Left cardiac atrium (tissue), 4 donors: ENCODE results near the gene GALNTL6. TPM values are rescaled to one million over a fixed set of nuclear protein-coding genes. Genes with fewer than 3 reads are reported as not detected.
"Not testable (repeated sequence)": the region's sequence is repeated elsewhere in the genome, so short reads cannot be mapped to it uniquely, and the experiment has no call there.

Experiments
- ATAC-seq, 2 donors: fragments of 200-7000 bp; cut with Tn5 transposase; one replicate each; pipeline ENCODE4 v1.9.1; 2020; ENCODE audit warnings: mild to moderate bottlenecking in 2 of 2, moderate library complexity in 2 of 2
- DNase-seq: peaks from one replicate; pipeline ENCODE4 v3.0.0-alpha.2; 2020
- intact Hi-C, 2 donors: fragments of 100-400 bp; cut with DNase I; formaldehyde crosslinking; loops; one replicate each; pipeline versions ENCODE4 v1.14.1 to v1.15.1; 2022 to 2023
- total RNA-seq, 2 donors: library from RNA; stranded (reverse); fragmentation: NEBNext Ultra II Directional; extraction: Animal tissue kit (Norgen Biotek cat#: 25700); gene quantifications; one replicate each; pipeline ENCODE4 v1.2.1, GENCODE V29; 2021
- donor health status: DM: no; HTN: yes; CAD: no.
- donor health status: DM: no; HTN: yes; CAD: no; lungs with severe emphysema.
- donor health status: DM: yes; HTN: yes; CAD: no.
- donor health status: Dilated cardiomyopathy.

Gene GALNTL6
- total RNA-seq, 2 donors from 2014 or later, result not detected

GRCh38 chr4:172858731-172859230 lies 1045.6 kb downstream of the GALNTL6 start:
- ATAC-seq, result no peak

GRCh38 chr4:172865103-172865502 lies 1051.9 kb downstream of the GALNTL6 start:
- DNase-seq (no peak), ATAC-seq (no peak)
- intact Hi-C loops, result no loop called here

More at GRCh38 chr4:172858731-172859230, 1045.6 kb downstream of the GALNTL6 start:
- intact Hi-C loops, result no loop called here
- no peak for DNase-seq

GRCh38 chr4:172865531-172866127 lies 1052.4 kb downstream of the GALNTL6 start:
- DNase-seq, result no peak
- ATAC-seq, result no peak
- intact Hi-C loops, result no loop called here

DNA sequence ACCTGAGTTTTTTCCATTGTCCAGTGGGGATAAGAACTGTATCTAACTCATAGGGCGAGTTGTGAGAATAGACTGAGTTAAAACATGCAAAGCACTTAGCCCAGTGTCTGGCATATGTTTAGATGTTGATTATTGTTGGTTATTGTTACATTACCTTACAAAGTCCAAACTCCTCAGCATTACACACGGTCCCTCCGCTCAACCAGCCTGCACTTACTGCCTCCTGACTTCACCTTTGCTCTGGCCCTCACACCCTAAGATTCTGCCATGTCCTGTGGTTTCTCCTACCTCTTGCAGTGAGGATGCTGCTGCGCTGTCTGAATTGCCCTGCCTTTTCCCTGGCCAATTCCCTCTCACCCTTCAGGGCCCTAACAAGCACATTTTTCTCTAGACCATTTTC lies 1053.2 kb downstream of the GALNTL6 start:
- no peak for ATAC-seq
- intact Hi-C loops, result no loop called here
- DNase-seq, result no peak

DNA sequence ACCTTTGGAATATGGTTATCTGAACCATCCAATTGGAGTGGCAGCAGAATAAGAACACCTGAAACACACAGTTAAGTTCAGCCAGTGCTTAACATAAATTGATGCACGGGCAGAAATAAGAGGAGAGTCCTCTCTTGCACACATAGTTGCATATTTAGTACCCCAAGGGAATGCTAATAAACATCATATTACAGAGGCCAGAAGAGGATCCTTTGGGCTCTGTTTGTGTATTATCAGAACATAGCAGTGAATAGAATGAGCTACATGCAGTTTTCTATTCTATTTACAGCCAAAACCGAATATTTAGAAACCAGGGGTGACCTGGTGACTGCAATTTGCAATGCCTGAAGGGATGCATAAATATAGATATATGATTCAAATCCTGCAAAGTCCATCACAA lies 1054.6 kb downstream of the GALNTL6 start:
- DNase-seq (no peak), ATAC-seq (no peak)
- intact Hi-C loops, result no loop called here

DNA sequence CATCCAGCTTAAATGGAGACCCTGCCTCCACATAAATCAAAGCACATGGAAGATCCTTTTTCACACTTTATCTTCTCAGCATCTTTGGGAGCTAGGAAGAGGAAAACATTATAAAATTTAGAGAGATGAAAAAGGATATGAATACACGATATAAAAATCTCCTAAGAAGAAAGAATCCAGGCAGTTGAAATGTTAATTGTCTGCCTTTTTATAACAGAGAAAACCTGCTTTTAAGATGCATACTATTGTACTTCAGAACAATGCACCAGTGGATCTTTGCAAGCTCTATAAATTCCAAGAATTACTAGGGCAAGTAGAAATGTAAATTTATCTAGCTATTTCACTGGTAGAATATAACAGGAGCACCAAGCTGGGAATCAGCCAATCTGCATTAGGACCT lies 1055.1 kb downstream of the GALNTL6 start:
- DNase-seq (no peak), ATAC-seq (no peak)
- intact Hi-C loops, result no loop called here

- no peak for ATAC-seq
- intact Hi-C loops, result no loop called here
- no peak for DNase-seq
Measured at GRCh38 chr4:172869621-172870268, 1056.5 kb downstream of the GALNTL6 start.

DNA sequence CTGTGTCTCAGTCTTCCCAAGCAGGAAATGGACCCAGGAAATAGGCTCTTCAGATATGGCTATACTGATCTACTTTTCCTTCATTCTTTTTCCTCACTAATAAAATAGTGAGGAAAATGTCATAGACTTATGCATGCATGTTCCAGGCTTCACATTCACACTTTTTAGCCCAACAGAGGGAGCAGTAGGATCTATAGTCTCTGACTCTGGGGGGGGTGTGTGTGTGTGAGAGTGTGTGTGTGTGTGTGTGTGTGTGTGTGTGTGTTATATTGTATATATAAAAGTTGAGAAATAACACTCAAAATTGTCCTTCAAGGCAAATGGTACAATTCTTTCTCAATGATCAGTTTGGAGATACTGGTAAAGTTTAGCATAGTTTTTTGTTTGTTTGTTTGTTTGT lies 1058.2 kb downstream of the GALNTL6 start:
- intact Hi-C loops, result no loop called here
- DNase-seq, result no peak
- ATAC-seq, result no peak

DNA sequence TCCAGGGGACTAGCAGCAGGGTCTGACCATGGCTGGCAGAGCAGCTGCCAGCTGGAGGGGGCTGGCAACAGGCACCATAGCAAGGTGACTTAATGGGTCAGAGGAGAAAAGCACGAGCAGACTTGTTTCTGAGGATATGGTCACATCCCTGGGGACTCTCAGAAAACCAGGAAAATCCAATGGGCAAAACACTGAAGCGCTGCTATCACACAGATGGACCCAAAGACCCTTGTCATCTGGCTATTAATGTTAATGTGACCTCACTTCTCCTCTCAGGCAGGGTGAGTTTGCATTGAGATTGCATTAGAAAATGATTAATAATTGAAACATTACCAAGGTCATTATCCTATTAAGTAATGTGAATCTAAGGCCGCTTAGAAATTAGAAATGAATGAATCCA lies 1061.7 kb downstream of the GALNTL6 start:
- ATAC-seq (no peak), DNase-seq (no peak)
- intact Hi-C loops, result no loop called here

DNA sequence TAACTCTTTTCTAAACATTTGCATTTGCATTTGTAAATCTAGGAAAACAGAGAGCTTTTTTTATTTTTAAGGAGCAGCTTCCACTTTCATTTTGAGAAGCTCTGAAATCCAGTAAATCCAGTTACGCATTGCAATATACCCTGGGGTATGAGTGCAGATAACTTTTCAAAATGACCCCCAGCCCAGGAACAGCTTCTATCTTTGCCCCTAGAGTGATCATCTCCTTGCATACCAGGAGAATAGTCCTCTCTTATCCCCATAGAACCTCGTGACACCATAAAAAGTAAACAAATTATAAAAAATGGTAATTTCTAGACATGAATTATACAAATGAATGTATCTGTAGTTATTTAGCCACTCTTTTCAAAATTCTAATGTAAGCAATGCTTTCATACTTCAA lies 1063.2 kb downstream of the GALNTL6 start:
- no peak for ATAC-seq
- intact Hi-C loops, result no loop called here
- DNase-seq, result no peak

GRCh38 chr4:172881645-172882044 lies 1068.4 kb downstream of the GALNTL6 start:
- DNase-seq (no peak), ATAC-seq (no peak)
- intact Hi-C loops, result no loop called here

- intact Hi-C loops, DNase-seq, ATAC-seq: not testable (repeated sequence)
Measured at GRCh38 chr4:172887358-172887757, 1074.2 kb downstream of the GALNTL6 start.

GRCh38 chr4:172887959-172888358 lies 1074.8 kb downstream of the GALNTL6 start:
- ATAC-seq (no peak), DNase-seq (no peak)
- intact Hi-C loops, result no loop called here

GRCh38 chr4:172892300-172892699 lies 1079.1 kb downstream of the GALNTL6 start:
- ATAC-seq, result no peak
- no peak for DNase-seq
- intact Hi-C loops, result no loop called here

- DNase-seq, result no peak
- no peak for ATAC-seq
- intact Hi-C loops, result no loop called here
Measured at GRCh38 chr4:172895699-172896098, 1082.5 kb downstream of the GALNTL6 start.

DNA sequence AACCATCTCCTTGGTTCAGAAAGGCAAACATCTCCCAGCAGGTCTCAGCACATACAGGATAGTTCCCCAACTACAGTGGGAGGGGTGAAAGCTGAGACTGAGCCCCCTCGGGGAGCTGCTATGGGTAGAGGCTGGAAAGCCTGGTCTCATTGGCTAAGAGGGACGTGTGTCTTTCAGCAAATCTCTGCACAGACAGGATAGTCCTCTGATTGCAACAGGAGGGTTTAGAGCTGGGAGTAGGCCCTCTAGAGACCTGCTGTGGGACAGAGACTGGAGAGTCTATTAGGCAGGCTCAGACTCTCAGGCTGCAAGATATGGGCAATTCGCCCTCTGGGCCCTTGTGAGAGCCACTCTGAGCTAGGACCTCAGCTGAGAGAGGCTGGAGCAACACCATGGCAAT lies 1083.8 kb downstream of the GALNTL6 start:
- intact Hi-C loops, result no loop called here
- no peak for ATAC-seq
- DNase-seq, result no peak

DNA sequence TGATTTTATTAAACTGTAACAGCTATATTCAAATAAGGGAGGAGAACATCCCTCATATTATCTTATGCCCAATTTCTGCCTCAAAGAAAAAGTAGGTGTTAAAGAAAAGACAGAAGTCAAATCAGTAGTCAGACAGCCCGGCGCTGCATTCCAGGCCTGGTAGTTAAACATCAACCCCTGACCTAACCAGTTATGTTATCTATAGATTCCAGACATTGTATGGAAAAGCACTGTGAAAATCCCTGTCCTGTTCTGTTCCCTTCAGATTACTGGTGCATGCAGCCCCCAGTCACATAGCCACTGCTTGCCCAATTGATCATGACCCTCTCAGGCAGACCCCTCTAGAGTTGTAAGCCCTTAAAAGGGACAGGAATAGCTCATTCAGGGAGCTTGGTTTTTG lies 1085.5 kb downstream of the GALNTL6 start:
- no peak for ATAC-seq
- intact Hi-C loops, result no loop called here
- no peak for DNase-seq

GRCh38 chr4:172899861-172900260 lies 1086.7 kb downstream of the GALNTL6 start:
- intact Hi-C loops, result no loop called here
- ATAC-seq, result no peak
- DNase-seq, result no peak

DNA sequence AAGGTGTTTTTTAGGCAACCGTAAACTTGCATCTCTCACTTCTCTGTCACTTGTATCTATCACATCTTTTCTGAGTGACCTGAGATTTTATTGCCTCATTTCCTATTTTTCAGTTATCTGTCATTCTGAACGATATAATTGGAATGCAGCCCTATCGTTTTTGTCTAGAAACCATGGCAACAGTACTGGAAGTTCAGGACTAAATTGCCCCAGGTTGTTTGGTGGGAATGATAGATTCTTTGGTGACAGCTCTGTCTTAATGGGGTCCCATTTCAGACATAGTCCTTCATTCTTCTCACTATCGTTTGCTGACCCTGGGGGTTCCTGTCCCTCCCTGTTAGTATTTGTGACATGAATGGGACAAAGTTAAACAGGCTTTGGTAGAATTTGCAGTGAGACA lies 1087.7 kb downstream of the GALNTL6 start:
- no peak for ATAC-seq
- no peak for DNase-seq
- intact Hi-C loops, result no loop called here

- intact Hi-C loops, DNase-seq, ATAC-seq: not testable (repeated sequence)
Measured at GRCh38 chr4:172912468-172912867, 1099.3 kb downstream of the GALNTL6 start.

GRCh38 chr4:172917403-172917802 lies 1104.2 kb downstream of the GALNTL6 start:
- DNase-seq, ATAC-seq, intact Hi-C loops: not testable (repeated sequence)
